Smooth muscle cell (in vitro differentiated cells): ENCODE measurements around the gene PARP6. TPM values are rescaled to one million over a fixed set of nuclear protein-coding genes. Genes with fewer than 3 reads are reported as not detected.

Source experiments
- DNase-seq: peaks from one replicate; lab custom pipeline; 2025; ENCODE audit not compliant: unreplicated experiment; lab: John Stamatoyannopoulos, UW
- H2AFZ ChIP-seq: fragments of 200-600 bp; sonication (generic); 2 replicates; pipeline ENCODE4 v1.6.0; 2016; ENCODE audit warnings: antibody characterized with exemption, low read depth, mild to moderate bottlenecking
- H3F3A ChIP-seq: fragments of 200-600 bp; sonication (generic); 2 replicates; pipeline ENCODE4 v1.6.0; 2017; ENCODE audit warnings: antibody characterized with exemption, low read depth
- H3K27ac ChIP-seq: fragments of 200-600 bp; sonication (generic); 2 replicates; pipeline ENCODE4 v1.5.1; 2016; ENCODE audit warnings: low read depth, mild to moderate bottlenecking
- H3K27me3 ChIP-seq: fragments of 200-600 bp; sonication (generic); 2 replicates; pipeline ENCODE4 v1.6.1; 2016; ENCODE audit warnings: low read depth, mild to moderate bottlenecking
- H3K36me3 ChIP-seq: fragments of 200-600 bp; sonication (generic); 2 replicates; pipeline ENCODE4 v1.5.1; 2016; ENCODE audit warnings: low read depth
- H3K4me1 ChIP-seq: fragments of 200-600 bp; sonication (generic); 2 replicates; pipeline ENCODE4 v1.5.1; 2016; ENCODE audit warnings: low read depth
- H3K4me2 ChIP-seq: fragments of 200-600 bp; sonication (generic); 2 replicates; pipeline ENCODE4 v1.6.0; 2016; ENCODE audit warnings: mild to moderate bottlenecking
- H3K4me3 ChIP-seq: fragments of 200-600 bp; sonication (generic); 2 replicates; pipeline ENCODE4 v1.5.1; 2016; ENCODE audit warnings: mild to moderate bottlenecking
- H3K79me2 ChIP-seq: fragments of 200-600 bp; sonication (generic); 2 replicates; pipeline ENCODE4 v1.6.0; 2016; ENCODE audit warnings: low read depth, mild to moderate bottlenecking
- H3K9ac ChIP-seq: fragments of 200-600 bp; sonication (generic); 2 replicates; pipeline ENCODE4 v1.6.0; 2016; ENCODE audit warnings: low read depth
- H3K9me3 ChIP-seq: fragments of 200-600 bp; sonication (generic); replicated peaks from 2 replicates; pipeline ENCODE4 v1.5.1; 2016; ENCODE audit warnings: low read depth
- H4K20me1 ChIP-seq: fragments of 200-600 bp; sonication (generic); 2 replicates; pipeline ENCODE4 v1.6.0; 2016; ENCODE audit warnings: low read depth
- CTCF ChIP-seq: fragments of 200-600 bp; sonication (generic); IDR thresholded peaks from 2 replicates; pipeline ENCODE4 v1.5.1; 2017; ENCODE audit warnings: borderline replicate concordance, mild to moderate bottlenecking, antibody characterized with exemption; ENCODE audit not compliant: insufficient read depth, poor library complexity, severe bottlenecking
- WGBS: methylation state at CpG from one replicate; pipeline ENCODE4 v1.1.7; 2016; ENCODE audit warnings: low lambda C conversion rate; 5-methylcytosine and 5-hydroxymethylcytosine counted together
- polyA plus RNA-seq: library from polyadenylated mRNA; unstranded; fragments of >200 nt; fragmentation: Nextera tagmentation; extraction: Ambion mirVana; gene quantifications from 2 replicates; pipeline ENCODE4 v1.2.1, GENCODE V29; 2016
- total RNA-seq: library from RNA; depleted of rRNA; stranded (reverse); fragments of >200 nt; gene quantifications from 2 replicates; pipeline ENCODE4 v1.2.3, GENCODE V29; 2014

Gene PARP6
- total and polyA plus RNA-seq, 2 experiments from 2014 or later = 29.2 to 40.3 TPM

- no peaks in the 10 kb centered on the region for H3K9me3 ChIP-seq
- no peak for DNase-seq
- no peak overlapping the region for H2AFZ ChIP-seq
- peaks cover 41% of the 10 kb centered on the region for H4K20me1 ChIP-seq
- no peak for TF ChIP-seq CTCF
- H3K27me3 ChIP-seq = no peaks in the 10 kb centered on the region
- H3K4me2 ChIP-seq = peak overlapping the region; percentile 91
- peaks cover 44% of the 10 kb centered on the region for H3K4me1 ChIP-seq
- H3K9ac ChIP-seq = peak overlapping the region; percentile 93
- peak overlapping the region; percentile 86 for H3K4me3 ChIP-seq
- H3K79me2 ChIP-seq = peaks cover 29% of the 10 kb centered on the region
- H3K27ac ChIP-seq = peak overlapping the region; percentile 95
- no peaks in the 10 kb centered on the region for H3K36me3 ChIP-seq
- H3F3A ChIP-seq = peaks cover 35% of the 10 kb centered on the region
- 0% methylated on average over 29 of the region's 29 CpGs for WGBS
Observed at GRCh38 chr15:72229947-72230196, 42.5 kb downstream of the PARP6 start.

GRCh38 chr15:72229076-72229946, 43.0 kb downstream of the PARP6 start:
- Histone ChIP-seq H3K4me2 (peak overlapping the region; percentile 91), H3K4me3 (peak overlapping the region; percentile 86), H3K9me3 (no peaks in the 10 kb centered on the region), H3K27ac (peak overlapping the region; percentile 95), H3K4me1 (peaks cover 46% of the 10 kb centered on the region), H3K36me3 (no peaks in the 10 kb centered on the region), H3K27me3 (no peaks in the 10 kb centered on the region), H4K20me1 (peaks cover 45% of the 10 kb centered on the region), H3F3A (peaks cover 35% of the 10 kb centered on the region), H2AFZ (no peak overlapping the region), H3K9ac (peak overlapping the region; percentile 93), H3K79me2 (peaks cover 35% of the 10 kb centered on the region)
- TF ChIP-seq CTCF = no peak
- 3% methylated on average over 17 of the region's 25 CpGs for WGBS
- no peak for DNase-seq

DNA sequence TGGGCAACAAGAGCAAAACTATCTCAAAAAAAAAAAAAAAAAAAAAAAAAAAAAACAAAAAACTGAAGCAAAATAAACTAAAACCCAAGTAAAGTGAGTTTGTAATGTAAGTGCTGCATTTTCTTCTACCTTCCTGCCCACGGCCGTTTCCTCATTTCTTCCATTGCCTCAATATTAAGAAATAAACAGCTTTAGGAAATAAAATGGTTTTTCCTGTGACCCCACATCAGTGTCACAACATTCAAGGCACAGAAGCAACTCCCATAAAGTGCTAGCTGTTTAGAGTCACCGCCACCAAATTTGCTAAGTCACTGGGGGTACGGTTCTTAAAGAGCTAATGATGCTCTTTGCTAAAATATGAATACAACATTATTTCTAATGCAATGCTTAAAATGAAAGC, 44.6 kb downstream of the PARP6 start:
- peak overlapping the region; percentile 82 for H3K4me2 ChIP-seq
- H3K9ac ChIP-seq = peak overlapping the region; percentile 69
- no peak for TF ChIP-seq CTCF
- peak overlapping the region; percentile 42 for H3K4me3 ChIP-seq
- H3K36me3 ChIP-seq = no peaks in the 10 kb centered on the region
- H3K27me3 ChIP-seq = no peaks in the 10 kb centered on the region
- DNase-seq = no peak
- no peaks in the 10 kb centered on the region for H3K9me3 ChIP-seq
- H3K27ac ChIP-seq = peak overlapping the region; percentile 95
- no peak overlapping the region for H2AFZ ChIP-seq
- H4K20me1 ChIP-seq = peaks cover 61% of the 10 kb centered on the region
- peaks cover 44% of the 10 kb centered on the region for H3F3A ChIP-seq
- peaks cover 51% of the 10 kb centered on the region for H3K79me2 ChIP-seq
- WGBS = 51% methylated on average over 4 of the region's 4 CpGs
- peaks cover 62% of the 10 kb centered on the region for H3K4me1 ChIP-seq

- Histone ChIP-seq H3K4me1 (peaks cover 60% of the 10 kb centered on the region), H3K4me3 (peak overlapping the region; percentile 42), H3K9ac (peak overlapping the region; percentile 76), H3K27ac (peak overlapping the region; percentile 95), H3K4me2 (peak overlapping the region; percentile 82), H3K9me3 (no peaks in the 10 kb centered on the region), H3K27me3 (no peaks in the 10 kb centered on the region), H3K36me3 (no peaks in the 10 kb centered on the region), H3F3A (peaks cover 43% of the 10 kb centered on the region), H2AFZ (no peak overlapping the region), H4K20me1 (peaks cover 67% of the 10 kb centered on the region), H3K79me2 (peaks cover 56% of the 10 kb centered on the region)
- no peak for TF ChIP-seq CTCF
- WGBS = 2% methylated on average over 8 of the region's 8 CpGs
- no peak for DNase-seq
Observed at GRCh38 chr15:72227192-72227586, 45.2 kb downstream of the PARP6 start.
